HG03460 (cell line): ENCODE results near the gene MTUS2.
A peak's percentile ranks its signal among the peaks of the same experiment; 100 is the strongest.

Experiments
- ATAC-seq: cut with Tn5 transposase; IDR thresholded peaks from one replicate; pipeline ENCODE4 v1.9.1; 2021; ENCODE audit not compliant: unreplicated experiment

Gene MTUS2

DNA sequence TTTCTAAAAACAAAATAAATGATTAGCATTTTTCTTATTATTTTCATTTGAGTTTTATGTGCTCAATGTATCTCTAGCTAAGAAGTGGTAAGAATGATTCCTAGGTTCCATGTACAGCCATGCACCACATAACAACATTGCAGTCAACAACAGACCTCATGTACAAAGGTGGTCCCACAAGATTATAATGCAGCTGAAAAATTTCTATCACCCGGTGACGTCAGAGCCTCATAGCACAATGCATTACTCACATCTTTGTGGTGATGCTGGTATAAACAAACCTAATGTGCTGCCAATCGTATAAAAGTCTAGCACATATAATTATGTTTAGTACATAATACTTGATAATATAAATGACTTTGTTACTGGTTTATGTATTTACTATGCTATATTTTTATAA, 654.9 kb downstream of the MTUS2 start:
- no peak for ATAC-seq

DNA sequence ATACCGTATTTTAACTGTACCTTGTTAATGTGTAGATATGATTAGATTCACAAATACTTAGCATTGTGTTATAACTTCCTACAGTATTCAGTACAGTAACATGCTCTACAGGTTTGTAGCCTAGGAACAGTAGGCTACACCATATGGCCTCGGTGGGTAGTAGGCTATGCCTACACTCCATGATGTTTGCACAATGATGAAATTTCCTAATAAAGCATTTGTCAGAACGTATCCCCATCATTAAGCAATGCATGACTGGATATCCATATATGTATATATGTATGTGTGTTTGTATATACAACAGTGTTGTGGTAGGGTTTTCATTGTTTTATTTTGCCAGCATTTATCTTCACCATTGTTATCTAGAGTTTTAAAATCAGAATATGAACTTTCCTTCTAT, 655.9 kb downstream of the MTUS2 start:
- no peak for ATAC-seq

DNA sequence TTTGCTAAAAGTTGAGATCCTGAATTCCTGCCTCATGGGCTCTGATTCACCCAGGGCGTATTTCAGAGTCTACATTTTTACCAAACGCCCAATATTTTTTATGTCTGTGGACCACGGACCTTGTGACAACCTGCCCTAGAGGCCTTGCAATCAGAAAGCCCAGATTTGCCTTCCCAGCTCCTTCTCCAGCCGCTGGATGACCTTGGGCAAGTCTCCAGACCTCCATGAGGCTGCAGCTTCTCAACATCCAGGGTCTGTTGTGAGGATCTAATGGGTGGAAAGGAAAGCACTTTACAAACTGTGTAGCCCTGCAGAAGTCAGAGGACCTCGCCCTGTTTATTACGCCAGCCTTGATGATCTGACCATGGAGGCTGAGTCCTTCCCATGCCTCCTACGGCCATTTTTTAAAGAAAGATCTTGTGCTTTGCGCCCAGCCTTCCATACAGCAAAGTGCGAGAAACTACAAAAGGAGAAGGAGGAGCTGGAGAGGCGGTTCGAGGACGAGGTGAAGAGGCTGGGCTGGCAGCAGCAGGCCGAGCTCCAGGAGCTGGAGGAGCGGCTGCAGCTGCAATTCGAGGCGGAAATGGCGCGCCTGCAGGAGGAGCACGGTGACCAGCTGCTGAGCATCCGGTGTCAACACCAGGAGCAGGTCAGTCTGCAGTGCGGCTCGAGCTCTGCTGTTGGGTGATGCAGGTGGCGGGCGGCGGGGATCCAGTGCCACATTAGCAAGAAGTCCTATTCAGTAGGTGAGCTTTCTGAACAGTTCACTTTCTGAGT, 659.8 kb downstream of the MTUS2 start:
- ATAC-seq: no peak

DNA sequence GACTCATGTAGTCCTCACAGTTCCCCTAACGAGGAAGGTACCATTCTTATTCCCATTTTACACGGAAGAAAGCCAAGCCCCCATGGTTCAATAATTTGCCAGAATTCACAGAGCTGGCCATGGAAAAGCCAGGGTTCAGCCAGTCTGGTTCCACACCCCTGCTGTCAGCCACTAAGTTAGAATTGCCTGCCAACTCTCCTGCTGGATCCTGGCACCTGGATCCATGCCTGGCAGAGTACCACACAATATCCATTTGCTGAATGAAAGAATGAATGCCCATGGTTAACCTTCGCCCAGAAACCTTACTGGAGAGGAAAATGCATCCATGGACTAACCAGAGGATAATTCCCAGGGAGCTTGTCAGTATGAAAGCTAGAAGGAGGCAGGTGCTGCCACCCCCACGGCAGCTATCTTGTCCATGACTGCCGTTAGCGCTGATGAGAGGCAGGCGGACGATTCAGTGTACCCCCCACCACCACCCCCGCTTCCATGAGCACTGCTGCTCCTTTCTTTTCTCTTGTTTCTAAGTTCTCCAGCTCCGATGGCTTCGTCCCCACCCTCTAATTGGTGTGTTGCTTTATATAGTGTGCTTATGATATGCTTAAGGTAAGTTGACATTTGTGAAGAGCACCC, 660.9 kb downstream of the MTUS2 start:
- ATAC-seq: no peak

DNA sequence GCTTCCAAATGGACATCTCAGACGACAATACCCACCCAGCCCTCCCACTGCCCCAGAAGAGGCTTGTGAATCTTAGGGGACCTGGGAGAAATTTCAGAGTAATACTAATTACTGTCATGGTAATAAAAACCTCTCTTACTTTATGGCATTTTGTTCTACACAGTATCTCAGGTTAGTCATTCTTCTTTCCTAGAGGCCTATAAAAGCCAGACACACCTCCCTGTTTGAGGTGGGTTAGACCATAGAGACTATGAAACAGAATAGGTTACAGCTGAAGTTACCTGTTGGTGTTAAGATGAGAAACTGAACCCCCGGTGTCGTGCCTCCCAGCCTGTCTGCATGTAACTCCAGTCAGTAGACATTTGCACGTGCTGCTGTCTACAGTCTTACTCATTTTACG, 661.5 kb downstream of the MTUS2 start:
- no peak for ATAC-seq

DNA sequence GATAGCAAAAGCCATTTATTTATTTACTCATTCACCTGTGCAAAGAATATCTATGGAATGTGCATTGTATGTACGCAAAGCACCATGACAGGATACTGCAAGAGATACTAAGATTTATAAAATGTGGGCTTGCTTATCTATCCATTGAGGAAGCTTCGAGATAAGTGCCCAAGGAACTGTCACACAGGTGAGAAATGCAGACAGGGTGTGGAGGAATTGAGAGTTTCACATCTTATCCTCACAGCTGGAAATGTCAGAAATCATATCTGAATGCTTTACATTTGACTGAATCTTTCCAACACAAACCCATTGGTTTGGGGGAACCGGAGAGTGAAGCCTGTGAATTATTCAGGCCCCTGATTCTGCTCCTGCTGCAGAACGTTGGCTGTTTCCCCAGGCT, 662.4 kb downstream of the MTUS2 start:
- no peak for ATAC-seq

DNA sequence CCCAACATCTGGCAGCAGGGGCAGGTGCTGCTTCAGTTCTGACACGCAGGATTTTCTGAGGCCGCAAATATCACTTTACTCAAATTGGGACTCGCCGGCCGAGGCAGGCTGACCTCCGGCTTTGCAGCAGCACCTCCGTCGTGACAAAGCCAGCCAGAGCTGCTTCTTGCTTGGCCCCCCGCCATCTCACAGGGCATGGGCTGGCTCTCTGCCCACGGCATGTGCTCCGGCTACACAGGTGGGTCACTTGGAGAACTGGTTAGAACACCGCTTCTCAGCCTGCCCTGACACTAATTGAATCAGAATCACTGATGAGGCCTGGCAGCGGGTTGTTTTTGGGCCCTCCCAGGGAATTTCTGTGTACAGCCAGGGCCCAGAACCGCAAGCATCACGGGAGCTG, 663.1 kb downstream of the MTUS2 start:
- ATAC-seq: no peak

DNA sequence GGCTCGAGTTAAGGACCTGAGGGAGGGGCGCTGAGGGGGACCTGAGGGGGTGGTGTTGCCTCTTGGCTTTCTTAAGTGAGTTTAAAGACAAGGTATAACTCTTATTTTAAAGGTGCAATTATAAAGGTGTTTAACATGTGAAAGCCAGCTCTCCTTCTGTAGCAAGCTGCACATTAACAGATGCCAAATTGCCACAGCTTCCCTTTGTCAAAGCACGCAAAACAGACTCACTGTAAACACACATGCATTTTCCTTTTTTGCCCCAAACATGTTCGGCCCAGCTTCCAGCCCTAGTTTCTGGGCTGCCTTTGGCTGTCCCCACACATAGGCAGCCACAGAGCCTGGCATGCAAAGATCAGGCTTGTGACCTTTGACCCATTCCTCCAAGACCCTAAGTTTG, 663.5 kb downstream of the MTUS2 start:
- ATAC-seq: no peak

DNA sequence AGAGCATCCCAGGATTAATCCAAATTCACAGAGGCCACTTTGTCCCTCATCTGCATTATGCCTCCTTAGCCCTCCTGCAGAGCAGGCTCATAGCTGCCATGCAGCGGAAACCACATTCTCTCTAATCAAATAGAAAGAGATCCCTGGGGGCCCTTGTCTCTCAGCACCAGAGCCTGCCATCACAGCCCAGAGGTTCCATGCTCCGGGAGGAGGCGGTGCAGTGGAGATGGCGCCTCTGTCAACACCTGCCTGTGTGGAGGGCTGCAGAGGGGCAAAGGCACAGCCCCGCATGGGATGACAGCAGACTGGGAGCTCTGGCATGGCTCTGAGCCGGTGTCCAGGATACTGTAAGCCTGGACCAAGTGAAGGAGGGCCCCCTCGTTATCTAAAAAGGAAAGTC, 664.1 kb downstream of the MTUS2 start:
- no peak for ATAC-seq

DNA sequence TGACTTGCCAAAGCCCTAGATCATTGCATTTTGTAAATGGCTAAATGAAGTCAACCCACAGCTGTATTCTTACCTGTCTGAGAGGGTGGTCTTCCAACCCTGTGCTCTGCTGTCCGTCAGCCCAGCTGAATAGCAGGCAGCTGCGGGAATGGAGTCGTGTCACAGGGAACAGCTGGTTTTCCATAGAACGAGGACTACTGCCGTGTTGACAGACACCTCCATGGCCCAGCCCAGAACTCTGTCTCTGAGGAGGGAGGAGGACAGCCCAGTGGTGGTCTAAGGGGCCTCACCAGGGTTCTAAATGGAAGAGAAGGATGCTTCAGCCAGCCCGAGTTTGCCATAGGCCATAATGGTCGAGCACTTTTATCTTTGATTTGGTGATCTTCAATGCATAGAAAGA, 664.7 kb downstream of the MTUS2 start:
- no peak for ATAC-seq

DNA sequence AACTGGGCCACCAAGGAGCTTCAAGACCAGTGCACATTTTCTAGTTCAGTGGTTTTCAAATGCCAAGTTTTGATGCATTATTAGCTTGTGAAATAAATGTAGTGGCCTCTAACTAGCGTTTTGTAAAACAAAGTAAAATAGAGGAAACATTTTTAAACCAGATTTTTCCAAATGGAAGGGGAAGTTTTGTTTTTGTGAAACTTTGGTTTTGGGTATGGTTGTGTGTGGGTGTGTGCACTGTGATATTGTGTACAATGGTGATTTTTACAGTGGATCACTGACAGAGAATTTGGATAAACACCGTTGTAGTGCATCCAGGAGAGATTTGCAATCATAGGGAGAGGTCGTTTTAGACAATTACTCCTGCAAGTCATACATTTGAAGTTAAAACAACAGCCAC, 666.4 kb downstream of the MTUS2 start:
- ATAC-seq: no peak

DNA sequence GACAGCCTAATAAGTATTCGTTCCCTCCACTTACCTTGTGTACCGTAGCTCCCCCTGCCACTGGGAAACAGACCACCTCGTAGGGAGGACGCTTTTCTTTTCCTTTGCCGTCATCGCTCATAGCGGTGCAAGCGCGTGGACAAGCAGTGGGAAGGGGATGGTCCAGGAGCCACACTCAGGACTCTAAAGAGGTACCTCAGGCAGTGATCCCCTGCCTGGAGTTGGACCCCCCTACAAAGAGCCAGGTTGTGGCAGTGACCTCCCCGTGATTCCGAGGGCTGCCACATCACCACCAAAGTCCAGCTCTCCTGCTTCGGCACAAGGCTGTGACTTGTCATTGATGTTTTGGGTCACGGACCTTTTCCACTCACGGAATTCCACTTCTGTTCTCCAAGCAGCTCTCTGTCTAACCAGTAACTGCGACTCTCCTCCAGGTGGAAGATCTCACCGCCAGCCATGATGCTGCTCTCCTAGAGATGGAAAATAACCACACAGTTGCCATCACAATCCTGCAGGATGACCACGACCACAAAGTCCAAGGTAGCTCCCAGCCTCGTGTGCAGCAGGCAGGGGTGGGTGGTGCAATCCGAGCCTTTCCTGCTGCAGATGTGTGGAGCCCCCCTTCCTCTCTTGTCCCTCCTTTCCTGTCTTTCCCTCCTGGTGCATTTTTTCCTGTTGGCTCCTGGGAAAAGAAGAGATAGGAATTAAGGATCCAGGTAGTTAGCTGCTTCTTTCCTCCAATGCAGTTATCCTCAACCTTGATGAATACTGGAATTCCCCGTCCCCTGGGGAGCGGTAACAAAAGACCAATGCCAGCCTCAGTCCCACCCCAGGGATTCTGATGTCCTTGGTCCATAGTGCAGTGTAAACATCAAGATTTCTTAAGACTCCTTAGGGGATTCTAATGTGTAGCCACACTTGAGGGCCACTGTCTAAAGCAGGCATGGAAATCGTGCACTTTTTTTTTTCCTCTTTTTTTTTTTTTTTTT, 667.6 kb downstream of the MTUS2 start:
- no peak for ATAC-seq

DNA sequence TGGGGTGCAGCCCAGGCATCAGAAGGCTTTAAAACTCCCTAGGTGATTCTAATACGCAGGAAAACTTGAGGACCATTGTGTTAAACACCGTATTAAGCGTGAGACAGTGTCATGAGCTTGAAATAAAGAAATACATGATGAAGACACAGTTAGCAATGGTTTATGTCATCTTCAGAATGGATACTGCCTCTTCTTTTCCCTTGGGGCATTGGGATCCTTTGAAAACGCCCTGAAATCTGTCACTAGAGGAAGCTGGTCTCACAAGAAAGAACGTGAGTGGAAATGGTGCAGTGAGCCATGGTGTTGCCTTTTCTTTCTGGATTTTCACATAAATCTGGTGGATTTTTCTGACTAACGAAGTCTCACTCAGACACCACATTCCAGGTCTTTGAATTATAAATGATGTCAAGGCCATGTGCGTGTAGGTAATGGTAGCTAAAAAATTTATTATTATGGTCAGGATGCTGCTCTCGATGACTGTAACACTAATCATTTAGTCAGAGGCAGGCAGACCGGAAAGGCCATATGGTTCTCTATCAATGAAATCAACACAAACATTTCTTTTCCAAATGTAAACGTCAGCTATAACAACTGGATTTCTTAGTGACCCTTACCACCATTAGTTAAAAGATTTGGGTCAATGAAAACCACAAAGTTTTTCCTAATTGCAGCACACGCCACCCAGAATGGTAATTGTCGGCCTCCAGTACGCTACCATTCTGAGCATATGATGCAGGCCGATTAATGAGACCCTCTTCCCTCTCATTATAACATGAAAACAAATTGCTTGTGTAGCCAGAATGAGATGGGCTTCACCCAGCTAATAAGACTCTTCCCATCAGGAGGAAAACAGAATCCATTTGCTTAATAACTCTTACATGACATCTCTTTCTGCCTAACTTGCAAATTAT, 669.8 kb downstream of the MTUS2 start:
- ATAC-seq: no peak

DNA sequence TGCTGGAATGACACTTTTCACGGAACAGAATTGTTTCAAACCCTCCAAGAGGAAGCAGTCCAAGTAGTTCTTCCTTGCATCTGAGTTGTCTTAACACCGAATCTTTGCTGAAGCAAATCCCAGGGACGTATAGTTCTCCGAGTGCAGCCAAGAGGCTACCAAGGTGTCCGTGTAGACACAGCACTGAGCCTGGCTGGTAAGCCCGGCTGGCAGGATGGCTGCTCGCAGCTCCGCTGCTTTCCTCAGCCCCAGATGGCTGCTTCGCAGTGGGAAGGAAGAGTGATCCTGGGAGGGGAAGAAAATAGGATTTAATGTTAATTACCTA, 670.4 kb downstream of the MTUS2 start:
- no peak for ATAC-seq

DNA sequence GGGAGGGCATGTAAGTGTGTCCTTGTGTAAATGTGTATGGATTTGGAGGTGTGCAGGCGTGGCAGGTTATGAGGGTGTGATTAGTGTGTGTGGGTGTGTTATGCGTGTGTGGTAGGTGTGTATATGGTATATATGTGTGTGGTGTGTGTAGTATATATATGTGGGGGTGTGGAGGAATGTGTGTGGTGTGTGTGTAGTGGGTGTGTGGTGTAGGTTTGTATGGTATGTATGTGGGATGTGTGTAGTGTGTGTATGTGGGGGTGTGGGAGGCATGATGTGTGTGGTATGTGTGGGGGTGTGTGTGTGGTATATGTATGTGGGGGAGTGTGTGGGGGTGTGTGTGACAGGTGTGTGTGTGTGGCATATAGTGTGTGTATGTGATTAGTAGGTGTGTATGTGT, 671.1 kb downstream of the MTUS2 start:
- ATAC-seq: no peak

DNA sequence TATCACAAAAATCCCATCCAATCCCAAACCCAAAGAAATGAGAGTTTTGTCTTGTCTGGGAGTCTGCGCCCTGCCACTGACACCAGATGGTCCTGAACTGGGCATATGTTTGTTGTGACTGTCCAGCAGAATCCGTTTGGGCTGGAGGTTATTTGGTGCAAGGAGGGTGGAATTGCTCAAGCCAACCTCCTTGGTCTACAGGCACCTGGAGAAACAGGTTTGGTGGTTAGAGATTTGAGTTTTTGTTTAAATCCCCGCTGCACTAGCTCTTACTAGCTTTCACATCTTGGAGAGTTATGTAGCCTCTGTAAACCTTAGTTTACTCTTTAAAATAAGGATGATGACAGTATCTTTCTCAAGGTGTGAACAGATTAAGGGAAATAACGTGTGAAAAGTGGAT, 673.7 kb downstream of the MTUS2 start:
- ATAC-seq: no peak

DNA sequence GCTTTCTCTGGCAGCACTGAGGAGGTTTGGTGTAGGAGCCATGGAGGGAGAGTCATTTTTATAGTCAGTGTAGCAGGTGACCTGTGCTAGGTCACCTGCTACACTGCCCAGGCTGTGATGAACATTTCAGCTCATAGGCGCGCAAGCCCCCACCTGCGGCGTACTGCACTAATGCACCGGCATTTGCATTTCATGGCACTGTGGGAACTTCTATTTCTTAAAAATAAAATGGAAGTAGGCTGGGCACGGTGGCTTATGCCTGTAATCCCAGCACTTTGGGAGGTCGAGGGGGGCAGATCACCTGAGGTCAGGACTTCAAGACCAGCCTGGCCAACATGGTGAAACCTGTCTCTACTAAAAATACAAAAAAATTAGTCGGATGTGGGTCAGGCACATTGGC, 674.4 kb downstream of the MTUS2 start:
- no peak for ATAC-seq

DNA sequence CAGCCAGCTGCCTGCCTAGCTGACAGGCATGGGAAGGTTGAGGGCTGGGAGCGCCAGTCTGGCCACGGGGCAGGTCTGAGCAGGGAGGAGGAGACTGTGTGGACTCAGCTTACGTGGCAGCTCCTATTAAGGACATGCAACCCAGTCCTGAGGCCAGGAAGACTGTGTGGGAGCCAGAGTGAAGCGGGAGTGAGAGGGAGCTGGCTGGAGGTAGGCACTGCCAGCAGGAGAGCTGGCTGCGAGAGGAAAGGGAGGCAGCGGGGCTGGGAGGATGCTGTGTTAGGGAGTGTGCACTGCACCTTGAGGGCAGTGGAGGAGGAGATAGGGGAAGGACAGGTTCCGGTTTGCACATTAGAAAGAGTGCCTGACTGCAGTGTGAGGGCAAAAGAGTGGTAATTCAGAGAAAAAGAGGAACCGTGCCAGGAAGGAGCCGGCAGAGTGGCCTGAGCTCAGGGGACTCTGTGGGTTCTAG, 676.1 kb downstream of the MTUS2 start:
- ATAC-seq: peak; percentile 78

DNA sequence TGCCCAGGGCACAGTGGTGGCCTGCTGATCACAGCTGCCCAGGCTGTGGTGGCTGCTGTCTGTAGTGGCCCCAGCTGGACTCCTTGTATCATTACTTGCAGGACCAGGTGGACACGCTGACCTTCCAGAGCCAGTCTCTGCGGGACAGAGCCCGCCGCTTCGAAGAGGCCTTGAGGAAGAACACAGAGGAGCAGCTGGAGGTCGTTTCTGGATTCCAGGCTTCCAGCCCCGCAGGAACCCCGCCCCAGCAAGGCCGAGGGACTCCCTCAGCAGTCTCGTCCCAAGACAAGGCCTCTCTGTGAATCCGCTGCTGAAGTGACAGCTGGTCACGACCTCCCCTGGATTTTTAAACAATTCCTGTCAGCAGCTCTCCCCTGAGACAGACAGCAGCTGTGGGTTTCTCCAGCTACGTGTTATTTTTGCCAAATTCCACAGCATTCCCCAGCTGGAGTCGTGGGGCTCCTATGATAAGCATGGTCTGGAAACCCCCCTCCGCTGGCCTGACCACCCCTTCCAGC, 677.1 kb downstream of the MTUS2 start:
- no peak for ATAC-seq

DNA sequence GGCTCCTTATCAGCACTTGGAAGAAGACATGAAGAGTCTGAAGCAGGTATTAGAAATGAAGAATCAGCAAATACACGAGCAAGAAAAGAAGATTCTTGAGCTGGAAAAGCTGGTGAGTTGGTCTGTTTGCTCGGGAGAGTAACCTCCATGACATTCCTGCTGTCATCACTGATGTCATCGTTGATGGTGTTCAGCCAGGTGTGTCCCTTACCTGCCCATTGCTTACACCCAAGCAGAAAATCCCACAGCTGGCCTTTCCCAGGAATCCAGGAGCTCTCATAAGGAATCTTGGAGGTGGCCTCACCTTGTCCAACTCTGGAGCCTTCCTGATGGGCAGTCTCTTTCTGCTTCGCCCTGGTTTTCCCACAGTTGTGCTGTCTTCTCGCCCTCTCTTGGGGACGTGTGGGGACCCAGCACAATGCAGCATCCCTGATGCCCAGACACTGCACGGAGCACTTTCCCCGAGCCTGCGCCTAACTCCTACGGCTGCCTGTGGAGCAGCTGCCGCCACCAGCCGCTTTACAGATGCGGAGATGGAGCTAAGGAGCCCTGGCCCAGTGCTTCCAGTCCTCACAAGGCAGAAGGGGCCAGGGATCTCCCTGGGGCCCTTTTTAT, 678.4 kb downstream of the MTUS2 start:
- no peak for ATAC-seq
